T-cell (primary cell): Measurements from ENCODE around the gene FAXDC2. TPM values are rescaled to one million over a fixed set of nuclear protein-coding genes. Genes with fewer than 3 reads are reported as not detected.

Experiments used
- ATAC-seq, 4 experiments: fragments of 200-7000 bp in 3 of 4; fragments of 150-1000 bp in 1 of 4; cut with Tn5 transposase; replicated peaks in 1 of 4; 1 replicate in 3 of 4; 2 replicates in 1 of 4; pipeline ENCODE4 v1.10.0; 2021; ENCODE audit warnings: moderate library complexity in 3 of 4, mild to moderate bottlenecking in 2 of 4, moderate number of reproducible peaks in 1 of 4
- CTCF ChIA-PET, 2 donors: fragments of 300-600 bp; sonication (Branson Sonifier 250); formaldehyde crosslinking; loops; one replicate each; lab custom pipeline; 2022; ENCODE audit warnings: antibody characterized with exemption in 2 of 2; lab: Charles Lee
- POLR2A ChIA-PET, 2 donors: fragments of 300-600 bp; sonication (Branson Sonifier 250); formaldehyde crosslinking; loops; one replicate each; lab custom pipeline; 2022; ENCODE audit warnings: antibody characterized with exemption in 2 of 2; lab: Charles Lee
- DNase-seq, 35 experiments: peaks; one replicate each; pipeline versions ENCODE4 v3.0.0 to v3.0.0-alpha.2; 2013 to 2023
- H3K27ac ChIP-seq: one replicate; pipeline ENCODE4 v1.5.1; 2013; ENCODE audit warnings: low read length
- H3K27me3 ChIP-seq, 2 experiments: replicated peaks in 1 of 2; 1 replicate in 1 of 2; 2 replicates in 1 of 2; pipeline versions ENCODE4 v1.6.1 to v1.7.0; 2013; ENCODE audit warnings: low read length in 1 of 2, mixed read lengths in 1 of 2; ENCODE audit not compliant: control insufficient read depth in 2 of 2, insufficient read depth in 2 of 2; ENCODE audit errors: extremely low read depth in 1 of 2
- H3K36me3 ChIP-seq, 2 donors: 1 replicate in 1 of 2; 2 replicates in 1 of 2; pipeline versions ENCODE4 v1.6.1 to v1.7.0; 2013; ENCODE audit warnings: low read length in 1 of 2; ENCODE audit not compliant: control insufficient read depth in 2 of 2, insufficient read depth in 1 of 2; ENCODE audit errors: extremely low read depth in 1 of 2
- H3K4me1 ChIP-seq, 2 experiments: 1 replicate in 1 of 2; 2 replicates in 1 of 2; pipeline versions ENCODE4 v1.6.1 to v1.7.0; 2013; ENCODE audit warnings: low read length in 2 of 2, mixed read lengths in 1 of 2; ENCODE audit not compliant: insufficient read depth in 2 of 2, control insufficient read depth in 1 of 2; ENCODE audit errors: extremely low read depth in 1 of 2
- H3K4me3 ChIP-seq, 2 donors: 1 replicate in 1 of 2; 2 replicates in 1 of 2; pipeline versions ENCODE4 v1.5.1 to v1.7.0; 2013; ENCODE audit warnings: mild to moderate bottlenecking in 2 of 2, low read length in 1 of 2, moderate library complexity in 1 of 2; ENCODE audit not compliant: control insufficient read depth in 1 of 2; ENCODE audit errors: extremely low read depth in 1 of 2
- H3K9me3 ChIP-seq: 2 replicates; pipeline ENCODE4 v1.7.0; 2013
- H3K27ac Mint-ChIP-seq, 2 donors: one replicate each; pipeline ENCODE4 v1.8.0; 2020 to 2021; ENCODE audit warnings: mild to moderate bottlenecking in 2 of 2, mixed read lengths in 2 of 2
- H3K27me3 Mint-ChIP-seq, 2 donors: one replicate each; pipeline ENCODE4 v1.8.0; 2021 to 2022; ENCODE audit warnings: mixed read lengths in 2 of 2
- H3K36me3 Mint-ChIP-seq: one replicate; pipeline ENCODE4 v1.8.0; 2021; ENCODE audit warnings: mixed read lengths
- H3K4me1 Mint-ChIP-seq, 3 donors: one replicate each; pipeline ENCODE4 v1.8.0; 2020 to 2022; ENCODE audit warnings: mixed read lengths in 3 of 3, mild to moderate bottlenecking in 1 of 3
- H3K4me3 Mint-ChIP-seq, 3 donors: one replicate each; pipeline ENCODE4 v1.8.0; 2020 to 2022; ENCODE audit warnings: mild to moderate bottlenecking in 3 of 3, mixed read lengths in 3 of 3, moderate library complexity in 3 of 3
- H3K9me3 Mint-ChIP-seq, 3 donors: one replicate each; pipeline ENCODE4 v1.8.0; 2020 to 2022; ENCODE audit warnings: mixed read lengths in 3 of 3
- WGBS: methylation state at CpG from one replicate; pipeline ENCODE4 v1.1.5; 2013; ENCODE audit warnings: missing lambda C conversion rate; ENCODE audit not compliant: insufficient coverage; 5-methylcytosine and 5-hydroxymethylcytosine counted together
- total RNA-seq, 35 experiments: library from RNA in 6 of 35; stranded (reverse) in 6 of 35; fragments of 120-200 nt in 1 of 35; gene quantifications; one replicate each; pipeline versions ENCODE4 v1.2.1 to v1.2.4 and lab custom pipeline; 2013 to 2026

FAXDC2 gene
- total RNA-seq, 5 donors from 2014 or later (not counting 1 experiment from before 2014, with no cell fraction given) = 0.29 to 0.44 (median 0.38) TPM; not detected in 1

DNA sequence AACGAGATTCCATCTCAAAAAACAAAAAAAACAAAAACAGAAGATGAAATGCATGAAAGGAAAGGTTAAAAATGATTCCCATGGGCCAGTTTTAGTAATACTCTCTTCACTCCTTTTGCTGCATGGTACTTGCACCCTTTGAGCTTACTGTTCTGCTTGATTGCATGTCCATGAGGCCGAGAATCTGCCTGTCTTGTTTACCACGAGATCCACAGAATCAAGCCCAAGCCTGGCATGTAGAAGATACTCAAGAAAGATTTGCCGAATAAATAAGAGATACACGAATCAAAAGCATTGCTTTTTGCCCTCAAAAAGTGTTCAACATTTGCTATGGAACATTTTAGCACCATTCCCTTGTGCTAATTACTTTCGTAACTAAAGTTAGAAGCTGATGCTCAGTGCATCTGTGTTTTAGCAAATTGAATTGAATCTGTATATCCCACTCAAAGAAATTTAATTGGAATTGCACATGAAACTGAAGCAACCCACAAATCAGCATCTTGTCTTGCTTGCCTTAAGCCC is 1.1 kb downstream of the FAXDC2 start:
- WGBS = 90% methylated on average over 4 of the region's 6 CpGs
- ATAC-seq = no peak
- CTCF ChIA-PET = no interaction called here

DNA sequence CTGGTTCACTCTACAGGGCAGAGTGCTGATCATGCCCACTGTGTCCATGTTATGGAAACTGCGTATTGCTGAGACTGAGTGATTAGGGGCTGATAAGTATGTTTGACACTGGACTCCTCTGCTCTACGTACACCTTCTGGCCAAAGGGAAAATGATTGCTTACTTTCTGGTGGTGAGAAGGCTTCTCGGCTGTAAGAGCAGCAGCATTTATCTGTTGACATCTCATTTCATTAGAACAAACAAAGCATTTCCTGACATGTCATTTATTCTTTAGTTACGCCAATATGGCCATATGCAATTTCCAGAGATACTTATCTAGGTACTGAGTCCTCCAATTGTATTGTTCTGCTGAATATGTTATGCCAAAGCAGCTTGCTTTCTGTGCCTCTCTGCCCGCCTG is 5.6 kb downstream of the FAXDC2 start:
- POLR2A ChIA-PET = interaction anchor here in 1 of 2 donors (0.6 kb wide), 1 partner anchor 9 kb away, joined by 4 read pairs; no protein-coding TSS in a partner anchor
- no peak overlapping the region for H3K4me3 Mint-ChIP-seq
- WGBS = 33% methylated on average over 1 of the region's 5 CpGs

More for the DNA sequence above, 1.1 kb downstream of the FAXDC2 start:
- Mint-ChIP-seq H3K36me3 (no peaks in the 10 kb centered on the region), H3K27me3 (no peaks in the 10 kb centered on the region), H3K27ac (no peak overlapping the region), H3K9me3 (no peaks in the 10 kb centered on the region), H3K4me3 (no peak overlapping the region), H3K4me1 (peaks cover 2 to 15% (median 3%) of the 10 kb centered on the region in 3 donors)
- POLR2A ChIA-PET = interaction anchor here in 1 of 2 donors (0.6 kb wide), 1 partner anchor 25 kb away, joined by 3 read pairs; no protein-coding TSS in a partner anchor
- Histone ChIP-seq H3K27me3 (no peaks in the 10 kb centered on the region), H3K4me3 (no peak overlapping the region), H3K27ac (no peak overlapping the region), H3K4me1 (no peaks in the 10 kb centered on the region), H3K36me3 (no peaks in the 10 kb centered on the region), H3K9me3 (no peaks in the 10 kb centered on the region)
- DNase-seq = no peak

DNA sequence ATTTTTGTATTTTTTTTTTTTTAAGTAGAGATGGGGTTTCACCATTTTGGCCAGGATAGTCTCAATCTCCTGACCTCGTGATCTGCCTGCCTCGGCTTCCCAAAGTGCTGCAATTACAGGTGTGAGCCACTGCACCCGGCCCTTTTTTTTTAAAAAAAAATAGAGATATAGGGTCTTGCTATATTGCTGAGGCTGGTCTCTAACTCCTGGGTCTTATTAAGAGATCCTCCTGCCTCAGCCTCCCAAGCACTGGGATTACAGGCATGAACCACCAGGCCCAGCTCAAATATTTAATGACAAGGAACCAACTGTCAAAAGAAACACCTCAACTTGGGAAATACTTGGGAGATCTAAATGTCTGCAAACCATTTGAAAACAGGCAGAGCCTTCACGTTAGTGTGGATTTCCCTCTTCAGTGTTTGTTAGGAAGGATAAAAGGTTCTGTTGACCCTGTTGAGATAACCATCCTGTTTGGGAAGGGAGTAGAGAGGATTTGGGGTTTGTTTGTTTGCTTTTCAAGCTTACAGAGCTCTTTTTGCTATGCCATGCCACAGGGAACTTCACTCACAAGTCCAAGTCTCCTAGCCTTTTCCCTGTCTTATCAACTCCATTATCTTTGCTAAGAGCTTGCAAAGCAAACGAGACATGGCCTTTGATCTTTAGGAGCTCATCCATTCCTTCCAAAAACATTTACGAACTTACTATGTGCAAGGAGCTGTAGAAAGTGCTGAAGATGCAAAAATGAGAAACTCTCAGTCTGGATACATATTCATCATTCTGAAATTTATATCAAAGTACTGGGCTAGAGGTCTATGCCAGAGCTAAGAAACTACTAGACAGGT is 7.5 kb downstream of the FAXDC2 start:
- no CpG with 5 or more reads among the region's 6 CpGs for WGBS
- no peaks in the 10 kb centered on the region for H3K36me3 Mint-ChIP-seq
- Histone ChIP-seq H3K27ac (no peak overlapping the region), H3K36me3 (no peaks in the 10 kb centered on the region), H3K27me3 (no peaks in the 10 kb centered on the region), H3K9me3 (no peaks in the 10 kb centered on the region), H3K4me1 (no peaks in the 10 kb centered on the region), H3K4me3 (no peak overlapping the region)
- ChIA-PET POLR2A (interaction anchor here (0.5 to 0.7 kb wide), 3 partner anchors 14 to 141 kb away, joined by 3 to 6 read pairs (median 3); no protein-coding TSS in a partner anchor), CTCF (no interaction called here)
- DNase-seq = no peak
- H3K4me3 Mint-ChIP-seq = no peak overlapping the region
- no peaks in the 10 kb centered on the region for H3K4me1 Mint-ChIP-seq
- ATAC-seq = no peak
- H3K27me3 Mint-ChIP-seq = no peaks in the 10 kb centered on the region
- no peak overlapping the region for H3K27ac Mint-ChIP-seq
- no peaks in the 10 kb centered on the region for H3K9me3 Mint-ChIP-seq

More for the DNA sequence above, 5.6 kb downstream of the FAXDC2 start:
- H3K4me1 ChIP-seq = no peaks in the 10 kb centered on the region
- no peaks in the 10 kb centered on the region for H3K9me3 ChIP-seq
- H3K27me3 ChIP-seq = no peaks in the 10 kb centered on the region
- H3K27ac ChIP-seq = no peak overlapping the region
- H3K36me3 Mint-ChIP-seq = no peaks in the 10 kb centered on the region
- H3K4me3 ChIP-seq = no peak overlapping the region
- no peak for DNase-seq
- no peaks in the 10 kb centered on the region for H3K27me3 Mint-ChIP-seq
- H3K27ac Mint-ChIP-seq = no peak overlapping the region
- ATAC-seq = no peak
- no peaks in the 10 kb centered on the region for H3K9me3 Mint-ChIP-seq
- peaks cover 0 to 2% (median 0%) of the 10 kb centered on the region in 3 donors for H3K4me1 Mint-ChIP-seq
- no peaks in the 10 kb centered on the region for H3K36me3 ChIP-seq
- CTCF ChIA-PET = no interaction called here

DNA sequence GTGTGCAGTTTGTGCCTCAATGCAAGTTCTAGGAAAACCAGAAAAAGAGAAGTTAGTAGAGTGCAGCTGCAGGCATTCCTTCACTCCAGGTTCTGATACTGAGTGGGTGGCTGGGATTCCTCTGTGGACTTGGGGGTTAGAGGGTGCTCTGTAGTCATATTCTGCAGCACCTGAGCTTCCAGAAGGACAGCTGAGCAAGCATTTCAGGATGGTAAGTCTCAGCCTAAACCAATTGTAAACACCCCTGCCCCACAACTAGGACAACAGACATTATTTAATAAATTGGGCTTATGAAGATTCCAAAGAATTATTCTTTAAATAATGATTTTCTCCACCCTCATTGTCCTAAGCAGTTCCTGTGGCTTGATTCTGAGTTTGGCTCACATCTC is 9.1 kb downstream of the FAXDC2 start:
- H3K27ac ChIP-seq = no peak overlapping the region
- no peaks in the 10 kb centered on the region for H3K4me1 Mint-ChIP-seq
- H3K9me3 ChIP-seq = no peaks in the 10 kb centered on the region
- H3K36me3 Mint-ChIP-seq = no peaks in the 10 kb centered on the region
- ChIA-PET CTCF (no interaction called here), POLR2A (no interaction called here)
- no peak for ATAC-seq
- no peaks in the 10 kb centered on the region for H3K4me1 ChIP-seq
- no peak for DNase-seq
- no peak overlapping the region for H3K4me3 ChIP-seq
- no peaks in the 10 kb centered on the region for H3K27me3 ChIP-seq
- H3K4me3 Mint-ChIP-seq = no peak overlapping the region
- H3K36me3 ChIP-seq = no peaks in the 10 kb centered on the region
- no peak overlapping the region for H3K27ac Mint-ChIP-seq
- no peaks in the 10 kb centered on the region for H3K9me3 Mint-ChIP-seq
- H3K27me3 Mint-ChIP-seq = no peaks in the 10 kb centered on the region

DNA sequence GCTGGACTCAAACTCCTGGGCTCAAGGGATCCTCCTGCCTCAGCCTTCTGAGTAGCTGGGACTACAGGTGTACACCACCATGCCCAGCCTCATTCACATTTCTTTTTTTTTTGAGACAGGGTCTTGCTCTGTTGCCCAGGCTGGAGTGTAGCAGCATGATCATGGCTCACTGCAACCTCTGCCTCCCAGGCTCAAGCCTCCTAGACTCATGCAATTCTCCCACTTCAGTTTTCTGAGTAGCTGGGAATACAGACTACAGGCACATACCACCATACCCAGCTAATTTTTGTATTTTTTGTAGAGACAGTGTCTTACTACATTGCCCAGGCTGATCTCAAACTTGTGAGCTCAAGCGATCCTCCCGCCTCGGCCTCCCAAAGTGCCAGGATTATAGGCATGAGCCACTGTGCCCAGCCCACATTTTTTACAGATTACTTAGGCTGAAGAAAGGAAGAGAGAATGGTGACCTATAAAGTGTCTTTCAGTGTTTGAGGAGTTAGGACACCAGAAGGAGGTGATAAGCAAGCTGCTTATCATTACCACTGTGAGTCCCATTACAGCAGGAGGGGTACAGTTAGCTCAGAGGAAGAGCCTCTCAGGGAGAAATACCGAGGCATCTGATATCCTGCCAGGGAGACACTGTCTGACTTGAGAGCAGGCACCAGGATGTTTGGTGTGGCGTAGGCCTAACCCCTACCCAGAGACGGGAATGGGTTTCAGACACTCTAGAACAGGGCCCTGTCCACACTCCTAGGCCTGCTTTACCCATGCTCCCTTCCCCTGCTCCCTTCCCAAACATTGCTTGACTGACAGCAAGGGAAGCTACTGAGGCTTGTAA is 9.7 kb downstream of the FAXDC2 start:
- H3K4me3 Mint-ChIP-seq = no peak overlapping the region
- 86% methylated on average over 3 of the region's 6 CpGs for WGBS

More for the DNA sequence above, 9.7 kb downstream of the FAXDC2 start:
- Histone ChIP-seq H3K4me3 (no peak overlapping the region), H3K4me1 (no peaks in the 10 kb centered on the region), H3K27me3 (no peaks in the 10 kb centered on the region), H3K27ac (no peak overlapping the region), H3K9me3 (no peaks in the 10 kb centered on the region), H3K36me3 (no peaks in the 10 kb centered on the region)
- ChIA-PET POLR2A (no interaction called here), CTCF (no interaction called here)
- Mint-ChIP-seq H3K4me1 (no peaks in the 10 kb centered on the region), H3K27ac (peak overlapping the region in 1 of 2 donors; percentile 10), H3K9me3 (no peaks in the 10 kb centered on the region), H3K36me3 (no peaks in the 10 kb centered on the region), H3K27me3 (no peaks in the 10 kb centered on the region)
- DNase-seq (no peak), ATAC-seq (peak in 1 of 4 experiments; percentile 24)
